Measurements from ENCODE around the gene LIMCH1.

- TF ChIP-seq CTCF (IDR thresholded peaks at IDR 0.05) (no peak), EZH2 (IDR thresholded peaks at IDR 0.05) (no peak), EZH2phosphoT487 (IDR thresholded peaks at IDR 0.05) (no peak)
Observed at GRCh38 chr4:41535911-41536371, 2.0 kb upstream of the LIMCH1 start.
